Left lung (tissue), 10 donors: Measurements from ENCODE around the gene SLC46A1. TPM values are rescaled to one million over a fixed set of nuclear protein-coding genes. Genes with fewer than 3 reads are reported as not detected.
A peak's percentile ranks its signal among the peaks of the same experiment; 100 is the strongest.

Experiments
- ATAC-seq: fragments of 200-7000 bp; cut with Tn5 transposase; one replicate; pipeline ENCODE4 v1.9.1; 2020; ENCODE audit warnings: moderate library complexity
- DNase-seq, 4 donors: peaks; one replicate each; pipeline ENCODE4 v3.0.0-alpha.2; 2013 to 2020
- H3K27ac ChIP-seq, 2 donors: fragments of 200-600 bp; sonication (generic) in 1 of 2; one replicate each; pipeline versions ENCODE4 v1.5.0 to v1.8.0; 2020 to 2021
- H3K27me3 ChIP-seq, 2 donors: fragments of 200-600 bp; sonication (generic) in 1 of 2; one replicate each; pipeline versions ENCODE4 v1.5.0 to v1.8.0; 2020 to 2021
- H3K36me3 ChIP-seq, 2 donors: fragments of 200-600 bp; sonication (generic) in 1 of 2; one replicate each; pipeline versions ENCODE4 v1.5.0 to v1.8.0; 2020 to 2021
- H3K4me1 ChIP-seq, 2 donors: fragments of 200-600 bp; one replicate each; pipeline ENCODE4 v1.8.0; 2021
- H3K4me3 ChIP-seq, 2 donors: fragments of 200-600 bp; sonication (generic) in 1 of 2; one replicate each; pipeline versions ENCODE4 v1.5.0 to v1.8.0; 2020 to 2021; ENCODE audit warnings: mild to moderate bottlenecking in 1 of 2
- H3K9me3 ChIP-seq, 2 donors: fragments of 200-600 bp; sonication (generic) in 1 of 2; one replicate each; pipeline versions ENCODE4 v1.5.0 to v1.8.0; 2020 to 2021
- intact Hi-C, 2 donors: fragments of 100-400 bp; cut with DNase I; formaldehyde crosslinking; loops; one replicate each; pipeline versions ENCODE4 v1.11.2 to v1.14.2; 2022
- polyA plus RNA-seq, 6 donors: library from polyadenylated mRNA; unstranded; fragments of 120-200 nt; gene quantifications; one replicate each; pipeline ENCODE4 v1.2.1, GENCODE V29; 2013; ENCODE audit not compliant: insufficient read length in 6 of 6
- total RNA-seq, 2 donors: library from RNA; stranded (reverse); fragmentation: NEBNext Ultra II Directional; extraction: Animal tissue kit (Norgen Biotek cat#: 25700); gene quantifications; one replicate each; pipeline ENCODE4 v1.2.1, GENCODE V29; 2021
- TF ChIP-seq, protein P1 (sequence below), 2 donors: fragments of 200-600 bp; sonication (generic) in 1 of 2; IDR thresholded peaks; one replicate each; pipeline versions ENCODE4 v1.5.0 to v1.8.0; 2021; ENCODE audit warnings: antibody characterized with exemption in 2 of 2
- donor health status: DM: no; HTN: yes; CAD: no.
- donor health status: DM: no; HTN: no; CAD: no.

Gene SLC46A1
- total and polyA plus RNA-seq, 8 donors: 7.9 to 28.8 (median 11.4) TPM

DNA sequence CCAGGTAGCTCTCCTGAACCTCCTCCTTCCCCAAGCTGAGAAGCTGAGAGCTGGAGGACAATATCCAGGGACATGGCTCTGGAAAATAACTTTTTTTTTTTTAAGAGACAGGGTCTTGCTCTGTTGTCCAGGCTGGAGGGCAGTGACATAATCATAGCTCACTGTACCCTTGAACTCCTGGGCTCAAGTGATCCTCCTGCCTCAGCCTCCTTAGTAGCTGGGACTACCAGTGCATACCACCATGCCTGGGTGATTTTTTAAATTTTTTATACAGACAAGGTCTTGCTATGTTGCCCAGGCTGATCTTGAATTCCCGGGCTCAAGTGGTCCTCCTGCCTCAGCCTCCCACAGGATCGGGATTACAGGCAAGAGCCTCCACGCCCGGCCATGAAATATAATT is 6.2 kb downstream of the SLC46A1 start:
- ATAC-seq: no peak
- TF ChIP-seq, protein P1, sequence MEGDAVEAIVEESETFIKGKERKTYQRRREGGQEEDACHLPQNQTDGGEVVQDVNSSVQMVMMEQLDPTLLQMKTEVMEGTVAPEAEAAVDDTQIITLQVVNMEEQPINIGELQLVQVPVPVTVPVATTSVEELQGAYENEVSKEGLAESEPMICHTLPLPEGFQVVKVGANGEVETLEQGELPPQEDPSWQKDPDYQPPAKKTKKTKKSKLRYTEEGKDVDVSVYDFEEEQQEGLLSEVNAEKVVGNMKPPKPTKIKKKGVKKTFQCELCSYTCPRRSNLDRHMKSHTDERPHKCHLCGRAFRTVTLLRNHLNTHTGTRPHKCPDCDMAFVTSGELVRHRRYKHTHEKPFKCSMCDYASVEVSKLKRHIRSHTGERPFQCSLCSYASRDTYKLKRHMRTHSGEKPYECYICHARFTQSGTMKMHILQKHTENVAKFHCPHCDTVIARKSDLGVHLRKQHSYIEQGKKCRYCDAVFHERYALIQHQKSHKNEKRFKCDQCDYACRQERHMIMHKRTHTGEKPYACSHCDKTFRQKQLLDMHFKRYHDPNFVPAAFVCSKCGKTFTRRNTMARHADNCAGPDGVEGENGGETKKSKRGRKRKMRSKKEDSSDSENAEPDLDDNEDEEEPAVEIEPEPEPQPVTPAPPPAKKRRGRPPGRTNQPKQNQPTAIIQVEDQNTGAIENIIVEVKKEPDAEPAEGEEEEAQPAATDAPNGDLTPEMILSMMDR (IDR thresholded peaks at IDR 0.05): no peak
- Histone ChIP-seq H3K4me1 (peaks cover under 1 to 46% of the 10 kb centered on the region in 2 donors), H3K27me3 (peaks cover 0 to under 1% of the 10 kb centered on the region in 2 donors), H3K36me3 (peaks cover 0 to 52% of the 10 kb centered on the region in 2 donors), H3K4me3 (no peak overlapping the region), H3K27ac (no peak overlapping the region), H3K9me3 (no peaks in the 10 kb centered on the region)
- intact Hi-C loops: no loop called here
- no peak for DNase-seq

DNA sequence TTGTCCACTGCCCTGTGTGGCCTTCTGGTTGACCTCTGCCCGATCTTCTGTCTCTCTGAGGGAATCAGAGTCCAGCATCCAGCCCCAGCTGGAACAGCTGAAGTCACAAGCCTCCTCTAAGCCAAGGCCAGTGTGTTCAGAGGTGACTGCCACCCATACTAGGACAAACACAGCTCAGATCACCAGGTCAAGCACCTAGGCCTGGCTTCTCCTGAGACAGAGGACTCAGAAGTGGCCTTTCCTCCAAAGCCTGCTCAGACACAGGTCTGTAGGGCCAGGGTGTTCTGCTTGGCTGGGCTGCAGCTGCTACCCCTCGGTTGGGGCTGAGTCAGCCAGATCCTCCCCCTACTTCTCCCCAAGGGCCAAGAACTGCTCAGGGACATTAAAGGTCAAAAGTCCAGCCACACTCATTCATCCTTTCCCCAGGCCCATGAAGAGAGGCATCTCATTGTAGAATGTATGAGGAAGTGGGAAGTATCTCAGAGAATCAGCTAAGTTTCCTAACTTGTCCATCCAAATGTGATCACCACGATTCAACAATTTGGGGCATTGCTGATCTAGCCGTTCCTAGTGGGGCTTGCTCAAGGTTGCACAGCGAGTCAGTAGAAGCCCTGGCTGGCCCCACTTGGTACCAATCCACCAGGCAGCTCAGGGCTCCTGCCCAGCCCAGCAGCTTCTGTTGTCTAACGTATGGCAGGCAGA is 7.6 kb downstream of the SLC46A1 start:
- Histone ChIP-seq H3K27me3 (no peaks in the 10 kb centered on the region), H3K4me3 (no peak overlapping the region), H3K9me3 (no peaks in the 10 kb centered on the region), H3K36me3 (peaks cover 0 to 52% of the 10 kb centered on the region in 2 donors), H3K4me1 (peaks cover 0 to 32% of the 10 kb centered on the region in 2 donors), H3K27ac (no peak overlapping the region)
- ATAC-seq (peak; percentile 43), DNase-seq (no peak)
- TF ChIP-seq, protein P1 (IDR thresholded peaks at IDR 0.05): no peak
- intact Hi-C loops: no loop called here

DNA sequence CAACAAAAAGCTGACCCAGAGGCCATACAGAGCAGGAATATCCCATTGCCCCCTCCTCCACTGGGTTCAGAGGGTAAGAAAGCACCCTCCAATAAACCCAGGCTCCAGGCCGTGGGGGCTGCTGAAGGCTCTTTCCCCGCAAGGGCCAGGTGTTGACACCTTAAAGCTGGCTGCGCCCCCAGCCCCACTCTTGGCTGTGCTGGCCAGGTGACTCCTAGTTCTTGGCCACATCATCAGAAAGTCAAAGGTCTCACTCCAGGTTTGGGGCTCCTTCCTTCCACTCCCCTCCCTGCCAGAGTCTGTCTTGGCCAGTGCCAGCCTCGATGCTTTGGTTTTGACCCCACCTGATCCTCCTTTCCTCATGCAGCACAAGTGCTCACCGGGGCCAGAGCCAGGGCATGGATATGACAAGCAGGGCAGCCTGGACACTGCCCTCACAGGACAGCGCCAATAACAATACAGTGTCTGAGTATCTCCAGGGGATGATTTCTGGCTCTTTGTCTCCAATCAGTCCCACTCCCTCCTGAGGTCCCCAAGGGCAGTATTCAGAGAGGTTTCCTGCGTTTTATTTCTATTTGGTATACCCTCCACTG is 8.2 kb downstream of the SLC46A1 start:
- Histone ChIP-seq H3K27ac (no peak overlapping the region), H3K27me3 (no peaks in the 10 kb centered on the region), H3K4me1 (peaks cover 0 to 27% of the 10 kb centered on the region in 2 donors), H3K4me3 (no peak overlapping the region), H3K36me3 (peaks cover 0 to 50% of the 10 kb centered on the region in 2 donors), H3K9me3 (no peaks in the 10 kb centered on the region)
- intact Hi-C loops: no loop called here
- TF ChIP-seq, protein P1 (IDR thresholded peaks at IDR 0.05): no peak
- ATAC-seq (no peak), DNase-seq (no peak)

DNA sequence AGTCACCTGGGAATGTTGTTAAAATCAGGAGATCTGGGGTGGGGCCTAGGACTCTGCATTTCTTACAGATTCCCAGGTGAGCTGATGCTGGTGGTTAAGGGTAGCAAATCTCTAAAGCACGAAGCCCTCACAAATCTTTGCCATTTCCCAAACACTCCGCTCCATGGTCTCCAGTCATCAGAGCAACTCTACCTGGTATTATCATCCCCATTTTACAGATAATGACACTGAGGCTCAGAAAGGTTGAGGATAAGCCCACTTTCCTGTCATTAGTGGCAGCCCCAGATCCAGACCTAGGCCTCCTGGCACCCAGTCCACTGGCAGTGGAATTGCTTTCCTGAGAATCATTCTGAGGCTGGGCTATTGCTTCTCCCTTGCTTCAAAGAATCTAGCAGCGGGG is 8.7 kb downstream of the SLC46A1 start:
- Histone ChIP-seq H3K4me3 (no peak overlapping the region), H3K27me3 (no peaks in the 10 kb centered on the region), H3K36me3 (peaks cover 0 to 49% of the 10 kb centered on the region in 2 donors), H3K27ac (no peak overlapping the region), H3K4me1 (peaks cover 0 to 22% of the 10 kb centered on the region in 2 donors), H3K9me3 (no peaks in the 10 kb centered on the region)
- TF ChIP-seq, protein P1 (IDR thresholded peaks at IDR 0.05): no peak
- intact Hi-C loops: no loop called here
- ATAC-seq (no peak), DNase-seq (no peak)

DNA sequence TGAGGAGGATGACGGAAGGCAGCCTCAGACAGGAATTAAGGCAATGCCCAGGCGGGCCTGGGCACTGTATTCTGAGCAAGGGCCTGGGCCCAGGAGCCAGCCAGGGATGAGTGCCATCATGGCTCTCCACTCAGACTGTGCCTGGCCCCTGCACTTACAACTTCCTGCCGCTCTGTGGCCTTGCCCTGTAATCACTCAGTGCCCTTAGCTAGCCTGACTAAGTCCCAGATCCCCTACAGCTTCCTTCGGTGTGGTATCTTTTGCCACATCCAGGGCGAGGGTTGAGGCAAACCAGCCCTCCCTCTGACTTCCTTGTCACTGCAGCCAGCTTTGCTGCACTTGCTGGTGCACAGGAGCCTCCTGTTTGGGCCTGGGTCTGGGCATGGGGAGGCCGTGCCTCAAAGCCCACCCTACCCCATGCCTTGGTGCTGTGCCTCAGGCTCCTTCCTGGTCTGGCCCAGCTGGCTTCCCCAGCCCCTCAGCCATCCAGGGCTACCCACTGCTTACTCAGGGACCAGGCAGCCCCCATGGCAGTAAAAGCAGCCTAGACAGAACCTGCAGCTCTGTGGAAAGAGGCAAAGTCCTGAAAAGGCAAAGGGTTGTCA is 9.3 kb downstream of the SLC46A1 start:
- Histone ChIP-seq H3K9me3 (no peaks in the 10 kb centered on the region), H3K36me3 (peaks cover 0 to 48% of the 10 kb centered on the region in 2 donors), H3K4me1 (peaks cover 0 to 17% of the 10 kb centered on the region in 2 donors), H3K27ac (no peak overlapping the region), H3K27me3 (no peaks in the 10 kb centered on the region), H3K4me3 (no peak overlapping the region)
- TF ChIP-seq, protein P1 (IDR thresholded peaks at IDR 0.05): no peak
- no peak for ATAC-seq
- intact Hi-C loops: no loop called here
- DNase-seq: no peak
